ENCODE measurements around the gene BEST2. TPM values are rescaled to one million over a fixed set of nuclear protein-coding genes. Genes with fewer than 3 reads are reported as not detected.

The BEST2 gene
- total RNA-seq, 2 experiments from 2014 or later, result not detected

GRCh38 chr19:12802267-12803106 lies 50.9 kb downstream of the BEST2 start:
- no peaks in the 10 kb centered on the region for H3K9me3 Mint-ChIP-seq
- peaks cover 28% of the 10 kb centered on the region for H3K4me1 Mint-ChIP-seq (ENCODE audit: low read depth)
- no peak for DNase-seq
- CTCF ChIA-PET, result interaction anchor here (0.9 to 18.0 kb wide), 6 partner anchors 22 to 69 kb away, joined by 3 to 636 read pairs (median 8); partner anchors contain the start of gene HOOK2
- POLR2A ChIA-PET, result interaction anchor here (1.1 to 1.7 kb wide), 3 partner anchors 9 to 37 kb away, joined by 3 to 5 read pairs (median 4); partner anchors contain the start of gene JUNB
- peaks cover 15% of the 10 kb centered on the region for H3K36me3 Mint-ChIP-seq
- no peaks in the 10 kb centered on the region for H3K27me3 Mint-ChIP-seq
- intact Hi-C loops (cut with micrococcal nuclease), result loop anchor here (5.0 kb wide), 1 partner anchor 35 kb away; the partner anchor contains the start of gene MAST1
- H3K27ac Mint-ChIP-seq, result no peak overlapping the region
- H3K4me3 Mint-ChIP-seq, result peak overlapping the region; percentile 88

- Mint-ChIP-seq H3K4me1 (ENCODE audit: low read depth) (peaks cover 31% of the 10 kb centered on the region), H3K9me3 (no peaks in the 10 kb centered on the region), H3K27ac (no peak overlapping the region), H3K4me3 (no peak overlapping the region), H3K36me3 (peaks cover 22% of the 10 kb centered on the region), H3K27me3 (no peaks in the 10 kb centered on the region)
- POLR2A ChIA-PET, result no interaction called here
- CTCF ChIA-PET, result interaction anchor here (18.0 kb wide), 1 partner anchor 40 kb away, joined by 636 read pairs; no protein-coding TSS in a partner anchor
- intact Hi-C loops (cut with micrococcal nuclease), result loop anchor here (5.0 kb wide), 1 partner anchor 33 kb away; the partner anchor contains the start of gene MAST1
- no peak for DNase-seq
Observed at GRCh38 chr19:12804051-12804450, 52.5 kb downstream of the BEST2 start.

GRCh38 chr19:12806242-12807081 lies 54.9 kb downstream of the BEST2 start, which contains the start of gene RNASEH2A:
Gene RNASEH2A (plus strand): TSS chr19:12806584. CDS start chr19:12806674, 90 bp downstream.
- no peaks in the 10 kb centered on the region for H3K27me3 Mint-ChIP-seq
- intact Hi-C loops (cut with micrococcal nuclease), result no loop called here
- peak within 1 kb of the TSS; percentile 92 for H3K4me3 Mint-ChIP-seq
- CTCF ChIA-PET, result interaction anchor here (0.7 to 18.0 kb wide), 10 partner anchors 9 to 79 kb away, joined by 3 to 636 read pairs (median 6); partner anchors contain the start of gene TRIR
- DNase-seq, result peak; percentile 93
- no peaks in the 10 kb centered on the region for H3K9me3 Mint-ChIP-seq
- H3K4me1 Mint-ChIP-seq (ENCODE audit: low read depth), result peaks cover 20% of the 10 kb centered on the region
- POLR2A ChIA-PET, result interaction anchor here (0.6 to 1.6 kb wide), 6 partner anchors 9 to 107 kb away, joined by 3 to 5 read pairs (median 3); partner anchors contain the start of gene JUNB
- H3K36me3 Mint-ChIP-seq, result peaks cover 17% of the 10 kb centered on the region
- peak within 1 kb of the TSS; percentile 83 for H3K27ac Mint-ChIP-seq

Small RNA genes lying within 50 kb of the gene (microRNA-seq; reads per million reads assigned to microRNA genes)
- gene MIR5684 (ENCODE audit: borderline microRNAs expressed, borderline number of aligned reads, borderline replicate concordance), result not detected

Other genes with a start within 250 kb of the BEST2 start
- gene ZNF564, start 200.3 kb upstream of the BEST2 start, total RNA-seq, result 1 to 10 TPM; 6.5 to 7.0 TPM
- 1 to 10 TPM; 6.9 to 7.0 TPM for gene ZNF490, start 141.0 kb upstream of the BEST2 start, total RNA-seq
- gene ZNF791, start 140.9 kb upstream of the BEST2 start, total RNA-seq, result 10 to 100 TPM; 18.2 to 19.1 TPM
- gene MAN2B1, start 85.0 kb upstream of the BEST2 start, total RNA-seq, result 100 to 1,000 TPM; 123 to 127 TPM
- 10 to 100 TPM; 17.1 to 17.8 TPM for gene WDR83, start 85.0 kb upstream of the BEST2 start, total RNA-seq
- 100 to 1,000 TPM; 126 to 127 TPM for gene DHPS, start 69.9 kb upstream of the BEST2 start, total RNA-seq
- gene GNG14, start 63.8 kb upstream of the BEST2 start, total RNA-seq, result not detected
- 1 to 10 TPM; 6.6 to 7.0 TPM for gene FBXW9, start 55.2 kb upstream of the BEST2 start, total RNA-seq
- 10 to 100 TPM; 65.2 to 76.4 TPM for gene TNPO2, start 27.9 kb upstream of the BEST2 start, total RNA-seq
- gene TRIR, start 17.1 kb upstream of the BEST2 start, total RNA-seq, result 100 to 1,000 TPM; 167 to 182 TPM
- gene GET3, start 14.3 kb upstream of the BEST2 start, total RNA-seq, result 10 to 100 TPM; 54.2 TPM
- 10 to 100 TPM; 20.2 to 22.2 TPM for gene HOOK2, start 23.8 kb downstream of the BEST2 start, total RNA-seq
- gene JUNB, start 39.7 kb downstream of the BEST2 start, total RNA-seq, result 100 to 1,000 TPM; 409 to 411 TPM
- gene PRDX2, start 50.0 kb downstream of the BEST2 start, total RNA-seq, result 100 to 1,000 TPM; 253 to 258 TPM
- gene THSD8, start 50.3 kb downstream of the BEST2 start, total RNA-seq, result 10 to 100 TPM; 42.4 to 44.6 TPM
- gene RNASEH2A, start 54.8 kb downstream of the BEST2 start, total RNA-seq, result 10 to 100 TPM; 61.9 to 66.8 TPM
- not detected for gene RTBDN, start 82.8 kb downstream of the BEST2 start, total RNA-seq
- gene MAST1, start 86.7 kb downstream of the BEST2 start, total RNA-seq, result 1 to 10 TPM; 1.7 to 2.3 TPM
- 10 to 100 TPM; 27.0 to 27.5 TPM for gene DNASE2, start 129.7 kb downstream of the BEST2 start, total RNA-seq
- under 1 TPM; 0.12 to 0.19 TPM for gene KLF1, start 135.4 kb downstream of the BEST2 start, total RNA-seq
- gene GCDH, start 139.4 kb downstream of the BEST2 start, total RNA-seq, result 10 to 100 TPM; 33.6 to 34.4 TPM
- 1 to 10 TPM; 3.0 to 4.2 TPM for gene SYCE2, start 167.5 kb downstream of the BEST2 start, total RNA-seq
- gene FARSA, start 181.9 kb downstream of the BEST2 start, total RNA-seq, result 100 to 1,000 TPM; 109 to 110 TPM
- gene CALR, start 186.8 kb downstream of the BEST2 start, total RNA-seq, result 100 to 1,000 TPM; 625 to 642 TPM
- gene RAD23A, start 194.1 kb downstream of the BEST2 start, total RNA-seq, result 100 to 1,000 TPM; 190 to 194 TPM
- 10 to 100 TPM; 31.2 to 32.6 TPM for gene GADD45GIP1, start 205.4 kb downstream of the BEST2 start, total RNA-seq
- gene DAND5, start 217.8 kb downstream of the BEST2 start, total RNA-seq, result under 1 TPM in 1 of 2 experiments, not detected in 1; 0.12 TPM
- 1 to 10 TPM; 1.6 to 2.0 TPM for gene NFIX, start 243.7 kb downstream of the BEST2 start, total RNA-seq